DND-41 (cell line): Measurements from ENCODE around the gene YBX2.
A peak's percentile ranks its signal among the peaks of the same experiment; 100 is the strongest.

Experiments used
- ATAC-seq: fragments of 200-7000 bp; cut with Tn5 transposase; 3 replicates; pipeline ENCODE4 v1.9.1; 2021; ENCODE audit warnings: low read depth; ENCODE audit not compliant: insufficient read depth
- DNase-seq: peaks from one replicate; pipeline ENCODE4 v3.0.0-alpha.2; 2020
- H2AFZ ChIP-seq: 2 replicates; pipeline ENCODE4 v1.6.0; 2012; ENCODE audit warnings: low read depth, low read length
- H3K27ac ChIP-seq: 2 replicates; pipeline ENCODE4 v1.5.1; 2012; ENCODE audit warnings: low read length, inconsistent platforms
- H3K27me3 ChIP-seq: fragments of 200-600 bp; sonication (generic); 2 replicates; pipeline ENCODE4 v1.6.0; 2012; ENCODE audit warnings: low read length, mild to moderate bottlenecking, inconsistent platforms; ENCODE audit not compliant: insufficient read depth, poor library complexity
- H3K36me3 ChIP-seq: 2 replicates; pipeline ENCODE4 v1.5.1; 2012; ENCODE audit warnings: low read length, inconsistent platforms; ENCODE audit not compliant: insufficient read depth
- H3K4me1 ChIP-seq: 2 replicates; pipeline ENCODE4 v1.5.1; 2012; ENCODE audit warnings: mild to moderate bottlenecking, low read length; ENCODE audit not compliant: insufficient read depth
- H3K4me2 ChIP-seq: 2 replicates; pipeline ENCODE4 v1.6.0; 2012; ENCODE audit warnings: mild to moderate bottlenecking, moderate library complexity, low read length, inconsistent platforms; ENCODE audit not compliant: insufficient read depth
- H3K4me3 ChIP-seq, 2 experiments: fragments of 200-600 bp in 1 of 2; shearing (Covaris generic) in 1 of 2; 2 replicates each; pipeline ENCODE4 v1.5.1; 2012 to 2016; ENCODE audit warnings: inconsistent platforms in 2 of 2, low read length in 2 of 2, mild to moderate bottlenecking in 2 of 2, low read depth in 1 of 2, moderate library complexity in 1 of 2
- H3K79me2 ChIP-seq: 2 replicates; pipeline ENCODE4 v1.6.0; 2012; ENCODE audit warnings: low read length, inconsistent platforms; ENCODE audit not compliant: insufficient read depth
- H3K9ac ChIP-seq: 2 replicates; pipeline ENCODE4 v1.6.0; 2012; ENCODE audit warnings: low read depth, mild to moderate bottlenecking, inconsistent platforms, low read length, moderate library complexity
- H3K9me3 ChIP-seq: 2 replicates; pipeline ENCODE4 v1.5.1; 2012; ENCODE audit warnings: low read length, moderate library complexity, mild to moderate bottlenecking, inconsistent platforms; ENCODE audit not compliant: insufficient read depth, severe bottlenecking
- H4K20me1 ChIP-seq: 2 replicates; pipeline ENCODE4 v1.6.0; 2012; ENCODE audit warnings: low read length; ENCODE audit not compliant: insufficient read depth
- CTCF ChIP-seq: IDR thresholded peaks from 2 replicates; pipeline ENCODE4 v1.5.1; 2012; ENCODE audit warnings: borderline replicate concordance, low read length, moderate library complexity, mild to moderate bottlenecking; ENCODE audit not compliant: poor library complexity, severe bottlenecking; ENCODE audit errors: extremely low read depth
- EZH2 ChIP-seq: IDR thresholded peaks from 3 replicates; pipeline ENCODE4 v1.6.1; 2012; ENCODE audit warnings: borderline replicate concordance, low read depth, mild to moderate bottlenecking, moderate library complexity, low read length, inconsistent platforms; ENCODE audit not compliant: severe bottlenecking

Gene YBX2

GRCh38 chr17:7326186-7326585, 31.7 kb upstream of the YBX2 start:
- Histone ChIP-seq H3K4me2 (no peak overlapping the region), H3K4me3 (no peak overlapping the region), H4K20me1 (no peaks in the 10 kb centered on the region; the same call in 1 of the 2 replicates), H3K27me3 (no peaks in the 10 kb centered on the region), H3K27ac (no peak overlapping the region), H3K79me2 (peaks cover 35% of the 10 kb centered on the region), H3K9me3 (no peaks in the 10 kb centered on the region), H2AFZ (no peak overlapping the region), H3K36me3 (peaks cover 64% of the 10 kb centered on the region), H3K9ac (no peak overlapping the region), H3K4me1 (peaks cover 35% of the 10 kb centered on the region)
- DNase-seq (no peak), ATAC-seq (no peak)
- TF ChIP-seq EZH2, result no peak
- TF ChIP-seq CTCF, result no peak

GRCh38 chr17:7325031-7325528, 30.6 kb upstream of the YBX2 start:
- H2AFZ ChIP-seq, result no peak overlapping the region
- DNase-seq (no peak), ATAC-seq (no peak)
- no peaks in the 10 kb centered on the region for H3K9me3 ChIP-seq
- peaks cover 75% of the 10 kb centered on the region for H3K36me3 ChIP-seq
- no peak overlapping the region for H3K9ac ChIP-seq
- H3K4me2 ChIP-seq, result no peak overlapping the region
- H4K20me1 ChIP-seq, result no peaks in the 10 kb centered on the region; the same call in 1 of the 2 replicates
- no peak for TF ChIP-seq EZH2
- no peak overlapping the region for H3K27ac ChIP-seq
- H3K27me3 ChIP-seq, result no peaks in the 10 kb centered on the region
- peaks cover 32% of the 10 kb centered on the region for H3K79me2 ChIP-seq
- no peak overlapping the region for H3K4me3 ChIP-seq
- peaks cover 25% of the 10 kb centered on the region for H3K4me1 ChIP-seq

- Histone ChIP-seq H3K27me3 (no peaks in the 10 kb centered on the region), H3K9me3 (no peaks in the 10 kb centered on the region), H3K36me3 (peaks cover 76% of the 10 kb centered on the region), H3K27ac (no peak overlapping the region), H3K9ac (no peak overlapping the region), H2AFZ (no peak overlapping the region), H3K4me2 (no peak overlapping the region), H4K20me1 (no peaks in the 10 kb centered on the region; the same call in 1 of the 2 replicates), H3K79me2 (peaks cover 27% of the 10 kb centered on the region), H3K4me1 (peaks cover 20% of the 10 kb centered on the region), H3K4me3 (no peak overlapping the region)
- no peak for TF ChIP-seq CTCF
- TF ChIP-seq EZH2, result no peak
- DNase-seq, result no peak
- no peak for ATAC-seq
These were observed 30.0 kb upstream of the YBX2 start for GRCh38 chr17:7324438-7324779.

- DNase-seq (peak; percentile 33), ATAC-seq (peak; percentile 17; the same call in 1 of the 3 replicates)
- Histone ChIP-seq H4K20me1 (no peaks in the 10 kb centered on the region; the same call in 1 of the 2 replicates), H3K4me3 (no peak overlapping the region), H3K4me2 (no peak overlapping the region), H2AFZ (no peak overlapping the region), H3K9me3 (no peaks in the 10 kb centered on the region), H3K9ac (no peak overlapping the region), H3K4me1 (peaks cover 20% of the 10 kb centered on the region), H3K79me2 (peaks cover 22% of the 10 kb centered on the region), H3K27ac (no peak overlapping the region), H3K36me3 (peaks cover 79% of the 10 kb centered on the region), H3K27me3 (no peaks in the 10 kb centered on the region)
- TF ChIP-seq CTCF, result peak; percentile 67
- TF ChIP-seq EZH2, result no peak
These were observed 29.4 kb upstream of the YBX2 start for GRCh38 chr17:7323731-7324437.
